ENCODE data around the gene SFMBT2.

DNA sequence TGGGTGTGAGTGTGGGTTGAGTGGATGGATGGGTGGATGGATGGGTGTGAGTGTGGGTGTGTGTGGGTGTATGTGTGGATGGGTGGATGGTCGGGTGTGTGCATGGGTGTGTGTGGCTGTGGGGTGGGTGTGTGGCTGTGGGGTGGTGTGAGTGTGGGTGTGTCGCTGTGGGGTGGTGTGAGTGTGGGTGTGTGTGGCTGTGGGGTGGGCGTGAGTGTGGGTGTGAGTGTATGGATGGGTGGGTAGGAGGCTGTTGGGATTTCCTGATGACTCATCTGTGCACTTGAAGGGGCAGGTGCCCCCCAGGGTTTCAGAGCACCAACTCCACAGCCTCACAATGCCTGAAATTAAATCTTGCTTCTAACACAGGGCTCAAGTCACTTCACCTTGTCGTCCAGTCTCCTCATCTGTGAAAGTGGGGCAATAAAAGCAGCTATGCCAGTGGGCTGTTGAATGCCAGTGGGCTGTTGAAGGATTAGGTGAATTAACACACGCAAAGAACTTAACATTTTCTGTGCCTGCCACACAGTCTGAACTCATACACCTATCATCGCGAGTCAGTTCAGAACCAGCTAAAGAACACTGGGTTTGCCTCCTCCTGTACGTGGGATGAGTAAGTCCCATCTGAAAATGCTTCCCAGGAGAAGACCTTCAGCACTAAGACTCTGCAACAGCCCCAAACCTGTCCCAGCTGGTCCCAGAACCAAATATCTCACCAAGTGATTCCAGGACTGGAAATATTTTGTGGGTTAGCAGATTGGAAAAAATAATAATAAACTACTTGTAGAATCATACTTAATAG, 32.0 kb downstream of the SFMBT2 start:
- TF ChIP-seq, protein P1, sequence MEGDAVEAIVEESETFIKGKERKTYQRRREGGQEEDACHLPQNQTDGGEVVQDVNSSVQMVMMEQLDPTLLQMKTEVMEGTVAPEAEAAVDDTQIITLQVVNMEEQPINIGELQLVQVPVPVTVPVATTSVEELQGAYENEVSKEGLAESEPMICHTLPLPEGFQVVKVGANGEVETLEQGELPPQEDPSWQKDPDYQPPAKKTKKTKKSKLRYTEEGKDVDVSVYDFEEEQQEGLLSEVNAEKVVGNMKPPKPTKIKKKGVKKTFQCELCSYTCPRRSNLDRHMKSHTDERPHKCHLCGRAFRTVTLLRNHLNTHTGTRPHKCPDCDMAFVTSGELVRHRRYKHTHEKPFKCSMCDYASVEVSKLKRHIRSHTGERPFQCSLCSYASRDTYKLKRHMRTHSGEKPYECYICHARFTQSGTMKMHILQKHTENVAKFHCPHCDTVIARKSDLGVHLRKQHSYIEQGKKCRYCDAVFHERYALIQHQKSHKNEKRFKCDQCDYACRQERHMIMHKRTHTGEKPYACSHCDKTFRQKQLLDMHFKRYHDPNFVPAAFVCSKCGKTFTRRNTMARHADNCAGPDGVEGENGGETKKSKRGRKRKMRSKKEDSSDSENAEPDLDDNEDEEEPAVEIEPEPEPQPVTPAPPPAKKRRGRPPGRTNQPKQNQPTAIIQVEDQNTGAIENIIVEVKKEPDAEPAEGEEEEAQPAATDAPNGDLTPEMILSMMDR (IDR thresholded peaks at IDR 0.05; ENCODE audit: low read depth, low read length, poor library complexity, severe bottlenecking): no peak
- no peak for TF ChIP-seq EZH2phosphoT487 (IDR thresholded peaks at IDR 0.05; ENCODE audit: borderline replicate concordance, low read length)
